T-helper 2 cell (primary cell): ENCODE data around the gene JPH4.

ENCODE experiments used
- DNase-seq, 5 experiments: peaks; one replicate each; pipeline versions ENCODE4 v3.0.0 to v3.0.0-alpha.2; 2012 to 2022

Gene JPH4

DNA sequence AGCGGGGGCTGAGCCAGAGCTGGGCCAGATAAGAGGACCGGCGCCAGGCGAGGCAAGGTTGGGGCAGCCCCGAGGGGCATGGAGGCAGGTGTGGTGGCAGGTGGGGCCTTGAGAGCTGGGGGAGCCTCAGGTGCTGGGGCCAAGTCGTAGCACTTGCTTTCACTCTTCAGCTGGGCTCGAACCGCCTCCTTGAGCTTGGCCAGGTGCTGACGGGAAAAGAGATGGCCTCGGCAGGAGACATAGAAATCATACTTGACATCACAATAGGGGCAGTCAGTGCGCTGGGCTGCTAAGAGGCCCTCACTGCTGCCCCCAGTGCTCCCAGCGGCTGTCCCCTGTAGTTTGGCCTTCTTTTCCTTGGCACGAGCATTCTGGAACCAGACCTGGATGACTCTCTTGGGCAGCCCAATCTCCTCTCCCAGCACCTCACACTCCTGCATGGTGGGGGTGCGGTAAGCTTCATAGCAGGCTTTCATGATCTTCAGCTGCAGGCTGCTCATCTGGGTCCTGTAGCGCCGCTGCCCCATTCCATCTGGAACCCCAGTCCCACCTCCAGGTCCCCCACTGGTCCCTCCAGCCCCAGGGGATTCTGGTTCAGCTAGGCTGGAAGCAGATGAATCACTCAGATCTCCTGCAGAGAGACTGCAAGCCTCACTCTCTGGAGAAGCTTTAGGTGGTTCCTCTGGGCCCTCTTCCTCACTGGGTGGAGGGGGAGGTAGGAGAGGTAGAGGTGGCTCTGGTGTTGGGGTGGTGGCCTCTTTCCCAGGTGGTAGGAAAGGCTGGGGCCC is 55.2 kb downstream of the JPH4 start:
- no peak for DNase-seq

GRCh38 chr14:23522643-23523198 is 55.9 kb downstream of the JPH4 start:
- DNase-seq, result no peak

DNA sequence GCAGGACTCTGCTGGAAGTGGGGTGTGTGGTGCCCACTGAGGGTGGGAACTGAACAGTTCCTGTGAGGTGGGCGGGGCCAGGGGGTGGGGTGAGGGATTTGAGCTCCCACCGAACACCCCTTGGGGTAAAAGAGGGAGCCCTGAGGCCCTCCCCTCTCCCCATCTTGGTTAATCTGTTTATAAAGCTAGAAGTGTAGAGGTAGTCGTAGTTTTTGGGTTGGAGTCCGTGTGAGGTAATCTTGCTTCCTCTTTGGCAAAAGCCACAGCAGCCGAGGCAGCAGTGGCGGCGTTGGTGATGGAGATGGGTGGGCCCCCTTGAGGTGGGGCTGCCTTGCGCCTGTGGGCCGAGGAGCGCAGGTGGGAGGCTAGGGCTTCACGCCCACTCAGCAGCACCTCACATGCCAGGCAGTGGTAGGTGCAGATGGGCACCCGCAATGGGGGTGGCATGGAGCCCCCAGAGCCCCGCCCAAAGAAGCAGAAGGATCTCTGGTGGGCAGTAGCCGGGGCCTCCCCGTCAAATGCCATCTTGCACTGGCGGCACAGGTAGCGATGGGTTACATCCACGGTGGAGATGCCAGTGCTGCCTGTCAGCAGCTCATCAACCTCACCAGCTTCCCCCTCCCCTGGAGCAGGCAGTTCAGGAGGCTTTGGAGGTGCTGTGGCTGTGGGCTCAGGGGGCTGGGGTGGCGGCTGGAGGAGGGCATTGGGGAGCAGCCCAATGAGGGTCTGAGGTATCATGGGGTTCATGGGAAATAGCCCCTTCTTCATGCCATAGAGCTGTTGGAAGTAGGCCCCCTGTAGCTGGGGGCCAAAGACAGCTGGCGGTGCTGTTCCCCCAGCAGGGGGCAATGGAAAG is 56.6 kb downstream of the JPH4 start:
- no peak for DNase-seq

DNA sequence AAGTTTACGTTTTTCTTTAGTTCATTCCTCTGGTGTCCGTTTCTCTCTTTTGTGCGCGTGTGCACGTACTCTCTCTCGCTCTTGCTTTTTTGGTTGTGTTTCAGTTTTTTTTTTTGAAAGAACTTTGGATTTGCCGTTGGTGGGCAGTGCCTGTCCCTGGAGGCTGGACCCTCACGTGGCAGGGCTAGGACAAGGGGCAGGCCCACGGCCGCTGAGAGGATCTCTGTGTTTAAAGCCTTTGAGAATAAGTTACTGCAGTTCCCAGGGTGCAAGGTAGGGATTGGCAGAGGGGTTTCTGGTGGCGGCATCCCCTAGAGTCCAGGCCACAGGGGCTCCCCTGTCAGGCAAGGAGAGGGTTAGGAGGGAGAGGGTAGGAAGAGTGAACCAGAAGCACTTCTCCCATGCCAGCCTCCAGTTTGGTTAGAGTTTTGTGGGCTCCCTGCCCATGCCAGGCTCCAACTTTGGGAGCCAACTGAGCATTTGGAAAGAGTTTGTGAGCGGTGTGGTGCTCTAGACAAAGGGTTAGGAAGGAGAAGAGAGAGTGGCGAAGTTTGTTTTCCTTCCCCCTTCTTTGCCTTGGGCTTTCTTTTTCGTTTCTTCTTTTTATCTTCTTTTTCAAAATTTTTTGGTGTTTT is 57.6 kb downstream of the JPH4 start:
- no peak for DNase-seq

- DNase-seq, result no peak
Measured at GRCh38 chr14:23518709-23519108, 59.9 kb downstream of the JPH4 start.
